PC-3 (cell line): ENCODE data around the gene KLF12. TPM values are rescaled to one million over a fixed set of nuclear protein-coding genes. Genes with fewer than 3 reads are reported as not detected.

Experiments
- ATAC-seq: fragments of 200-7000 bp; cut with Tn5 transposase; 2 replicates; pipeline ENCODE4 v1.9.1; 2020; ENCODE audit warnings: mild to moderate bottlenecking, moderate library complexity
- BruUV-seq: library from RNA; stranded (reverse); fragments of 400-500 nt; replicated peaks from 2 replicates; lab custom pipeline; 2021; lab: Mats Ljungman, UMichigan
- CTCF ChIA-PET: fragments of 300-600 bp; sonication (Branson Sonifier 250); formaldehyde crosslinking; loops from one replicate; lab custom pipeline; 2022; ENCODE audit warnings: antibody characterized with exemption; lab: Charles Lee
- POLR2A ChIA-PET: fragments of 300-600 bp; sonication (Branson Sonifier 250); formaldehyde crosslinking; loops from one replicate; lab custom pipeline; 2022; ENCODE audit warnings: antibody characterized with exemption; ENCODE audit not compliant: unreplicated experiment; lab: Charles Lee
- DNase-seq: peaks from one replicate; pipeline ENCODE4 v3.0.0-alpha.2; 2015
- H2AFZ ChIP-seq: fragments of 300-600 bp; sonication (generic); 2 replicates; pipeline ENCODE4 v1.6.0; 2016; ENCODE audit warnings: antibody characterized with exemption, low read length
- H3F3A ChIP-seq: fragments of 300-600 bp; sonication (generic); one replicate; pipeline ENCODE4 v1.6.0; 2017; ENCODE audit warnings: antibody characterized with exemption, low read length, control low read depth, mild to moderate bottlenecking; ENCODE audit not compliant: unreplicated experiment
- H3K27ac ChIP-seq: fragments of 300-600 bp; sonication (generic); 2 replicates; pipeline ENCODE4 v1.5.1; 2016; ENCODE audit warnings: mild to moderate bottlenecking, low read length
- H3K27me3 ChIP-seq: fragments of 300-600 bp; sonication (generic); 2 replicates; pipeline ENCODE4 v1.6.1; 2016; ENCODE audit warnings: low read length, mixed read lengths
- H3K36me3 ChIP-seq: fragments of 300-600 bp; sonication (generic); 2 replicates; pipeline ENCODE4 v1.6.1; 2016; ENCODE audit warnings: low read depth, mixed run types, low read length, mixed read lengths
- H3K4me1 ChIP-seq: fragments of 300-600 bp; sonication (generic); 2 replicates; pipeline ENCODE4 v1.5.1; 2016; ENCODE audit warnings: low read length; ENCODE audit not compliant: insufficient read depth
- H3K4me2 ChIP-seq: fragments of 300-600 bp; sonication (generic); 2 replicates; pipeline ENCODE4 v1.6.0; 2016; ENCODE audit warnings: low read length
- H3K4me3 ChIP-seq: fragments of 300-600 bp; sonication (generic); 2 replicates; pipeline ENCODE4 v1.5.1; 2016; ENCODE audit warnings: mild to moderate bottlenecking, low read length, mixed read lengths
- H3K79me2 ChIP-seq: fragments of 300-600 bp; sonication (generic); 2 replicates; pipeline ENCODE4 v1.6.1; 2017; ENCODE audit warnings: low read length, mixed read lengths
- H3K9ac ChIP-seq: fragments of 300-600 bp; sonication (generic); 2 replicates; pipeline ENCODE4 v1.6.0; 2016; ENCODE audit warnings: mild to moderate bottlenecking, low read length
- H3K9me2 ChIP-seq: fragments of 300-600 bp; sonication (generic); replicated peaks from 2 replicates; pipeline ENCODE4 v1.6.1; 2016; ENCODE audit warnings: mixed run types, low read length, mixed read lengths
- H3K9me3 ChIP-seq: fragments of 300-600 bp; sonication (generic); 2 replicates; pipeline ENCODE4 v1.6.1; 2016; ENCODE audit warnings: low read length, mixed read lengths
- H4K20me1 ChIP-seq: fragments of 300-600 bp; sonication (generic); 2 replicates; pipeline ENCODE4 v1.6.1; 2016; ENCODE audit warnings: low read length, mixed read lengths
- CTCF ChIP-seq: fragments of 300-600 bp; sonication (generic); conservative IDR thresholded peaks from 2 replicates; pipeline ENCODE4 v1.5.1; 2017; ENCODE audit warnings: antibody characterized with exemption, low read depth, mild to moderate bottlenecking, low read length
- EZH2 ChIP-seq: fragments of 300-600 bp; sonication (generic); IDR thresholded peaks from one replicate; pipeline ENCODE4 v1.6.1; 2017; ENCODE audit warnings: antibody characterized with exemption, mild to moderate bottlenecking, low read length; ENCODE audit not compliant: unreplicated experiment
- EZH2phosphoT487 ChIP-seq: fragments of 300-600 bp; sonication (generic); IDR thresholded peaks from 2 replicates; pipeline ENCODE4 v1.6.1; 2018; ENCODE audit warnings: mild to moderate bottlenecking, antibody characterized with exemption, low read length, borderline replicate concordance
- intact Hi-C: fragments of 100-400 bp; cut with micrococcal nuclease; formaldehyde crosslinking; loops from 2 replicates; pipeline ENCODE4 v1.9.0; 2023
- total RNA-seq: library from RNA; depleted of rRNA; stranded (reverse); fragments of >200 nt; gene quantifications from 2 replicates; pipeline ENCODE4 v1.2.3, GENCODE V29; 2014

Gene KLF12
- total RNA-seq, 1 experiment from 2014 or later = 6.4 TPM

GRCh38 chr13:74090869-74091605, 43.2 kb downstream of the KLF12 start:
- no peak overlapping the region for H2AFZ ChIP-seq
- DNase-seq (no peak), ATAC-seq (no peak)
- no peak overlapping the region for H3K4me3 ChIP-seq
- H3K9ac ChIP-seq = no peak overlapping the region
- H3K36me3 ChIP-seq = no peaks in the 10 kb centered on the region
- TF ChIP-seq CTCF (no peak), EZH2phosphoT487 (no peak), EZH2 (no peak)
- H4K20me1 ChIP-seq = no peaks in the 10 kb centered on the region
- no peaks in the 10 kb centered on the region for H3K9me3 ChIP-seq
- H3K4me1 ChIP-seq = no peaks in the 10 kb centered on the region; the same call in 1 of the 2 replicates
- CTCF ChIA-PET = interaction anchor here (0.6 kb wide), 1 partner anchor 243 kb away, joined by 3 read pairs; no protein-coding TSS in a partner anchor
- H3K27ac ChIP-seq = no peak overlapping the region
- no peak overlapping the region for H3K4me2 ChIP-seq
- H3K79me2 ChIP-seq = 0 out of 2 replicates have a peak, but pooled peaks cover 4% of the 10 kb centered on the region
- intact Hi-C loops = no loop called here
- no TSS peak for BruUV-seq
- POLR2A ChIA-PET = no interaction called here
- H3F3A ChIP-seq = no peaks in the 10 kb centered on the region
- H3K9me2 ChIP-seq = no peaks in the 10 kb centered on the region
- no peaks in the 10 kb centered on the region for H3K27me3 ChIP-seq

- ChIA-PET POLR2A (no interaction called here), CTCF (no interaction called here)
- Histone ChIP-seq H3K36me3 (no peaks in the 10 kb centered on the region), H3K79me2 (0 out of 2 replicates have a peak, but pooled peaks cover 4% of the 10 kb centered on the region), H3K9me2 (no peaks in the 10 kb centered on the region), H3K9me3 (no peaks in the 10 kb centered on the region), H2AFZ (no peak overlapping the region), H3K27ac (no peak overlapping the region), H3K4me1 (no peaks in the 10 kb centered on the region; the same call in 1 of the 2 replicates), H3K9ac (no peak overlapping the region), H3K27me3 (no peaks in the 10 kb centered on the region), H3K4me3 (no peak overlapping the region), H3K4me2 (no peak overlapping the region), H4K20me1 (no peaks in the 10 kb centered on the region), H3F3A (no peaks in the 10 kb centered on the region)
- no TSS peak for BruUV-seq
- intact Hi-C loops = no loop called here
- no peak for ATAC-seq
- no peak for TF ChIP-seq EZH2
- no peak for TF ChIP-seq CTCF
- no peak for TF ChIP-seq EZH2phosphoT487
- peak; percentile 12 for DNase-seq
Observed at GRCh38 chr13:74090397-74090796, 43.8 kb downstream of the KLF12 start.

- DNase-seq (no peak), ATAC-seq (no peak)
- intact Hi-C loops = no loop called here
- H3K4me3 ChIP-seq = no peak overlapping the region
- POLR2A ChIA-PET = no interaction called here
- H2AFZ ChIP-seq = no peak overlapping the region
- no peaks in the 10 kb centered on the region for H3K27me3 ChIP-seq
- H3K27ac ChIP-seq = no peak overlapping the region
- no peaks in the 10 kb centered on the region for H3F3A ChIP-seq
- no peaks in the 10 kb centered on the region for H3K9me2 ChIP-seq
- no peak overlapping the region for H3K9ac ChIP-seq
- no TSS peak for BruUV-seq
- H3K79me2 ChIP-seq = 0 out of 2 replicates have a peak, but pooled peaks cover 4% of the 10 kb centered on the region
- H3K9me3 ChIP-seq = no peaks in the 10 kb centered on the region
- H4K20me1 ChIP-seq = no peaks in the 10 kb centered on the region
- TF ChIP-seq EZH2phosphoT487 (no peak), EZH2 (no peak), CTCF (no peak)
- no peaks in the 10 kb centered on the region; the same call in 1 of the 2 replicates for H3K4me1 ChIP-seq
- CTCF ChIA-PET = no interaction called here
- no peak overlapping the region for H3K4me2 ChIP-seq
- H3K36me3 ChIP-seq = no peaks in the 10 kb centered on the region
Observed at GRCh38 chr13:74087357-74087756, 46.8 kb downstream of the KLF12 start.
